ENCODE data around the gene RNF130.

DNA sequence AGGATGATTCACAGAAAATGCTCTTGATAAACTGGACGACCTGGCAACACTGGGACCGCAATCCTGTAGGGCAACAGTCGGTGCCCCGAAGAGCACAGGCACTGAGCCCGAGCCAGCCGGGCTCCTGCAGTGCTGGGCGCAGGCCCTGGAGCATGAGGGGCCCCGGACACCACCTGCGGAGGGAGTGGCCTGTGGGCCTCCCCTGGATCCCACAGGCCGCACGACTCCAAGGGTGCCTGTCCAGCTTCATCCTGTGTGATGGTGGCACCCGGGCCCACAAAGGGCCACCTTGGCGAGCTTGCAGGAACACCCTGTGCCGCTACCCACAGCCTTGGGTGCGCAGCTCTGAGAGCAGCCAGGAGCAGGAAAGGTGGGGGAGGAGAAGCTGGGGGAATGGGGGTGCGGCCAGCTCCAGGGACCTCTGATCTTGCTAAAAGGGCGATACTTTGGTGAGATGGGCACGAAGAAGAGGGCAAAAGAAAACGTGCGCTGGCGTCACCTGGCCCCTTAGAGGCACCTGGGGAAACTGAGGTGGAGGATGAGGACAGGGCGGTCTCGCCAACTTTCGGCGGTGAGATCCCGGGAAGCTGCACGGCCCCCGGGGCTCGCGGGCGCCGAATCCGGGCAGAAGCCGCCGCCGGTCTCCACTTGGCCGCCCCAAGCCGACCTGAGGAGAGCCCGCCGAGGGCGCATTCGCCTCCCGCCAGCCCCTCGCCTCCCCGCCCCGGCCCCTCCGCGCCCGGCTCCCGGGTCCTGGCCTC is 164.6 kb downstream of the RNF130 start:
- TF ChIP-seq ZNF121 (tag by site-specific recombination; IDR thresholded peaks at IDR 0.05): no peak
- TF ChIP-seq, protein P1, sequence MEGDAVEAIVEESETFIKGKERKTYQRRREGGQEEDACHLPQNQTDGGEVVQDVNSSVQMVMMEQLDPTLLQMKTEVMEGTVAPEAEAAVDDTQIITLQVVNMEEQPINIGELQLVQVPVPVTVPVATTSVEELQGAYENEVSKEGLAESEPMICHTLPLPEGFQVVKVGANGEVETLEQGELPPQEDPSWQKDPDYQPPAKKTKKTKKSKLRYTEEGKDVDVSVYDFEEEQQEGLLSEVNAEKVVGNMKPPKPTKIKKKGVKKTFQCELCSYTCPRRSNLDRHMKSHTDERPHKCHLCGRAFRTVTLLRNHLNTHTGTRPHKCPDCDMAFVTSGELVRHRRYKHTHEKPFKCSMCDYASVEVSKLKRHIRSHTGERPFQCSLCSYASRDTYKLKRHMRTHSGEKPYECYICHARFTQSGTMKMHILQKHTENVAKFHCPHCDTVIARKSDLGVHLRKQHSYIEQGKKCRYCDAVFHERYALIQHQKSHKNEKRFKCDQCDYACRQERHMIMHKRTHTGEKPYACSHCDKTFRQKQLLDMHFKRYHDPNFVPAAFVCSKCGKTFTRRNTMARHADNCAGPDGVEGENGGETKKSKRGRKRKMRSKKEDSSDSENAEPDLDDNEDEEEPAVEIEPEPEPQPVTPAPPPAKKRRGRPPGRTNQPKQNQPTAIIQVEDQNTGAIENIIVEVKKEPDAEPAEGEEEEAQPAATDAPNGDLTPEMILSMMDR (tag by site-specific recombination; IDR thresholded peaks at IDR 0.05): no peak
- no peak for TF ChIP-seq ZNF560 (tag by site-specific recombination; IDR thresholded peaks at IDR 0.05; ENCODE audit: borderline replicate concordance)
- TF ChIP-seq ZNF776 (tag by site-specific recombination; IDR thresholded peaks at IDR 0.05; ENCODE audit: borderline replicate concordance): no peak
- TF ChIP-seq PRDM1 (tag by site-specific recombination; IDR thresholded peaks at IDR 0.05): no peak
- TF ChIP-seq ZNF548 (tag by site-specific recombination; IDR thresholded peaks at IDR 0.05): no peak
- TF ChIP-seq REST (tag by site-specific recombination; IDR thresholded peaks at IDR 0.05): no peak
- no peak for TF ChIP-seq ZNF416 (tag by site-specific recombination; IDR thresholded peaks at IDR 0.05)
- no peak for TF ChIP-seq ZNF555 (tag by site-specific recombination; conservative IDR thresholded peaks at IDR 0.05)
- TF ChIP-seq ZBTB21 (tag by site-specific recombination; IDR thresholded peaks at IDR 0.05): no peak
- no peak for TF ChIP-seq ZNF169 (tag by site-specific recombination; IDR thresholded peaks at IDR 0.05)

Data from HEK293 (cell line).